HL-60 (cell line): Measurements from ENCODE around the gene SRMS.

Source experiments
- DNase-seq, 2 experiments: peaks; one replicate each; pipeline ENCODE4 v3.0.0-alpha.2; 2010 to 2020; ENCODE audit warnings: low read depth in 1 of 2, low spot score in 1 of 2
- H3K27ac ChIP-seq: fragments of 250-450 bp; sonication (Bioruptor Pico); replicated peaks from 2 replicates; pipeline ENCODE4 v1.5.1; 2020; ENCODE audit warnings: mild to moderate bottlenecking, moderate library complexity
- H3K27me3 ChIP-seq: fragments of 250-450 bp; sonication (Bioruptor Pico); 2 replicates; pipeline ENCODE4 v1.5.1; 2021; ENCODE audit warnings: mild to moderate bottlenecking, moderate library complexity; ENCODE audit not compliant: insufficient read depth, poor library complexity, severe bottlenecking
- H3K4me3 ChIP-seq: replicated peaks from 2 replicates; pipeline ENCODE4 v1.5.1; 2011; ENCODE audit warnings: mild to moderate bottlenecking, control low read depth, low read length; ENCODE audit not compliant: insufficient read depth
- GABPA ChIP-seq: IDR thresholded peaks from 2 replicates; pipeline ENCODE4 v1.6.1; 2012; ENCODE audit warnings: low read depth
- POLR2AphosphoS5 ChIP-seq: IDR thresholded peaks from 2 replicates; pipeline ENCODE4 v1.6.1; 2012; ENCODE audit warnings: low read depth
- SPI1 ChIP-seq: IDR thresholded peaks from 2 replicates; pipeline ENCODE4 v1.6.1; 2012; ENCODE audit warnings: low read depth, mild to moderate bottlenecking, borderline replicate concordance
- TF ChIP-seq, protein P1 (sequence below): IDR thresholded peaks from one replicate; pipeline ENCODE4 v1.5.1; 2011; ENCODE audit warnings: low read length, control low read depth, inconsistent platforms; ENCODE audit not compliant: insufficient read depth
- TF ChIP-seq, protein P2 (sequence below): IDR thresholded peaks from 2 replicates; pipeline ENCODE4 v1.6.1; 2012; ENCODE audit warnings: low read depth; ENCODE audit not compliant: insufficient replicate concordance

SRMS gene

DNA sequence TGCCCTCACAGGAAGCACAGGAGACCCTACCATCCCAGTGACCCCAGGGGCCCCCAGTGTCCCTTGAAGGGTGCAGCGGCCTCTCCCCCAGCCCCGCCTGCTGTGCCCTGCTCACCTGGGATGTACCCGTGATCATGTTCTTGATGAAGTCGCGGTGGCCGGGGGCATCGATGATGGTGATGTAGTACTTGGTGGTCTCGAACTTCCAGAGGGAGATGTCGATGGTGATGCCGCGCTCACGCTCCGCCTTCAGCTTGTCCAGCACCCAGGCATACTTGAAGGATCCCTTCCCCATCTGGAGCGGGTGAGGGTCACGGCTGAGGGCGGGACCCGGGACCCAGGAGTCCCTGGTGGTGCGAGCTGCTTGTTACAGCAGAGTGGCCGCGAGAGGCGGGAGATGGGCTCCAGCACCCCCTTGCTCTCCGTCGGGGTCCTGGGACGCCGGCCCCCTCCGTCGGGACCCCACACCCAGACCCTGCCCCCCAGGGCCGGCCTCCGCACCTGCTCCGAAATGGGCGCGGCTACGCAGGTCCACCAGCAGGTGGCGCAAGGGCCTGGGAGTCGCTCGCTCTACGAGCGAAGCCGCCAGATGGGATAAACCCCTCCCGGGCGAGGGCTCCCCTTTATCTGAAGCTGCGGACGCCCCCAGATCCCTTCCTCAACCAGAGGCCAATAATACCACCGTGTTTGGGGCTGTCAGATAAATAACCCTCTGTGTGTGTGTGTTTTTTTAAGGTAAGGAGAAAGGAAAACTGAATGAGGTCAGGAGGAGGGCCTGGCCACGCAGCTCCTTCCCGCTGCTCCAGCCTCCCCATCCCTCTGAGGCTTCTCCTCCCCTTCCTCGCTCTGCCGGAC lies 51.6 kb downstream of the SRMS start:
- Histone ChIP-seq H3K27ac (no peak overlapping the region), H3K4me3 (no peak overlapping the region), H3K27me3 (peaks cover 25% of the 10 kb centered on the region)
- DNase-seq, result peak; percentile 20 to 49
- TF ChIP-seq, protein P1, sequence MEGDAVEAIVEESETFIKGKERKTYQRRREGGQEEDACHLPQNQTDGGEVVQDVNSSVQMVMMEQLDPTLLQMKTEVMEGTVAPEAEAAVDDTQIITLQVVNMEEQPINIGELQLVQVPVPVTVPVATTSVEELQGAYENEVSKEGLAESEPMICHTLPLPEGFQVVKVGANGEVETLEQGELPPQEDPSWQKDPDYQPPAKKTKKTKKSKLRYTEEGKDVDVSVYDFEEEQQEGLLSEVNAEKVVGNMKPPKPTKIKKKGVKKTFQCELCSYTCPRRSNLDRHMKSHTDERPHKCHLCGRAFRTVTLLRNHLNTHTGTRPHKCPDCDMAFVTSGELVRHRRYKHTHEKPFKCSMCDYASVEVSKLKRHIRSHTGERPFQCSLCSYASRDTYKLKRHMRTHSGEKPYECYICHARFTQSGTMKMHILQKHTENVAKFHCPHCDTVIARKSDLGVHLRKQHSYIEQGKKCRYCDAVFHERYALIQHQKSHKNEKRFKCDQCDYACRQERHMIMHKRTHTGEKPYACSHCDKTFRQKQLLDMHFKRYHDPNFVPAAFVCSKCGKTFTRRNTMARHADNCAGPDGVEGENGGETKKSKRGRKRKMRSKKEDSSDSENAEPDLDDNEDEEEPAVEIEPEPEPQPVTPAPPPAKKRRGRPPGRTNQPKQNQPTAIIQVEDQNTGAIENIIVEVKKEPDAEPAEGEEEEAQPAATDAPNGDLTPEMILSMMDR, result peak; percentile 64
- TF ChIP-seq POLR2AphosphoS5, result no peak
- no peak for TF ChIP-seq GABPA

DNA sequence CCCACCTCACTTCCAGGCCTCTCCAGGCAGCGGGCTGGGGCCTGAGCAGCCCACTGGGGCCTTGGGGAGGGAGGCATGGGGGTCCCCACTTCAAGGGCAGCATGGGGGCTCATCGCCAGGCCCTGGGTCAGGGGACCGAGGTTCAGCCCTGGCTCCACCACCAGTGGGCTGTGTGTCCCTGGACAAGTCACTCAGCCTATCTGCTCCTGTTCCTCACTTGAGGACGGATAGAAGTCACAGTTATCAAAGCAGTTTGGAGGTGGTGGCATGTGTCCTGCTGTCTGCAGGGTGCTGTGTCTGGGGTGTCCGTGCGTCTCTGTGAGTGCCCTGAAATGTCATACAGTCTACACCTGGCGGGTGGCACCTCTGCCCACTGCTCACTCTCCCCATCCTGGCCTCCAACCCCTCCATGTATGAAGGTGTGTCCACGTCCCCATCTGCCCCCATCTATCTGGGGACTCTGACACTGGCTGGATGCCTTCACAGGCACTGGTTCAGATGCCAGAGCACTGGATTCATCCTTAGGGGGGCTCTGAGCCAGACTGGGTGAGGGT lies 52.3 kb downstream of the SRMS start:
- DNase-seq, result no peak
- H3K27me3 ChIP-seq, result peaks cover 25% of the 10 kb centered on the region
- no peak for TF ChIP-seq GABPA
- TF ChIP-seq, protein P2, sequence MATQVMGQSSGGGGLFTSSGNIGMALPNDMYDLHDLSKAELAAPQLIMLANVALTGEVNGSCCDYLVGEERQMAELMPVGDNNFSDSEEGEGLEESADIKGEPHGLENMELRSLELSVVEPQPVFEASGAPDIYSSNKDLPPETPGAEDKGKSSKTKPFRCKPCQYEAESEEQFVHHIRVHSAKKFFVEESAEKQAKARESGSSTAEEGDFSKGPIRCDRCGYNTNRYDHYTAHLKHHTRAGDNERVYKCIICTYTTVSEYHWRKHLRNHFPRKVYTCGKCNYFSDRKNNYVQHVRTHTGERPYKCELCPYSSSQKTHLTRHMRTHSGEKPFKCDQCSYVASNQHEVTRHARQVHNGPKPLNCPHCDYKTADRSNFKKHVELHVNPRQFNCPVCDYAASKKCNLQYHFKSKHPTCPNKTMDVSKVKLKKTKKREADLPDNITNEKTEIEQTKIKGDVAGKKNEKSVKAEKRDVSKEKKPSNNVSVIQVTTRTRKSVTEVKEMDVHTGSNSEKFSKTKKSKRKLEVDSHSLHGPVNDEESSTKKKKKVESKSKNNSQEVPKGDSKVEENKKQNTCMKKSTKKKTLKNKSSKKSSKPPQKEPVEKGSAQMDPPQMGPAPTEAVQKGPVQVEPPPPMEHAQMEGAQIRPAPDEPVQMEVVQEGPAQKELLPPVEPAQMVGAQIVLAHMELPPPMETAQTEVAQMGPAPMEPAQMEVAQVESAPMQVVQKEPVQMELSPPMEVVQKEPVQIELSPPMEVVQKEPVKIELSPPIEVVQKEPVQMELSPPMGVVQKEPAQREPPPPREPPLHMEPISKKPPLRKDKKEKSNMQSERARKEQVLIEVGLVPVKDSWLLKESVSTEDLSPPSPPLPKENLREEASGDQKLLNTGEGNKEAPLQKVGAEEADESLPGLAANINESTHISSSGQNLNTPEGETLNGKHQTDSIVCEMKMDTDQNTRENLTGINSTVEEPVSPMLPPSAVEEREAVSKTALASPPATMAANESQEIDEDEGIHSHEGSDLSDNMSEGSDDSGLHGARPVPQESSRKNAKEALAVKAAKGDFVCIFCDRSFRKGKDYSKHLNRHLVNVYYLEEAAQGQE, result no peak
- no peak for TF ChIP-seq SPI1
- TF ChIP-seq, protein P1, result no peak
- TF ChIP-seq POLR2AphosphoS5, result no peak

GRCh38 chr20:63494420-63495166 lies 53.0 kb downstream of the SRMS start:
- no peak for DNase-seq
- Histone ChIP-seq H3K4me3 (no peak overlapping the region), H3K27ac (no peak overlapping the region), H3K27me3 (peaks cover 21% of the 10 kb centered on the region)
- no peak for TF ChIP-seq SPI1
- TF ChIP-seq, protein P1, result no peak
- TF ChIP-seq, protein P2, result no peak
- no peak for TF ChIP-seq GABPA
- no peak for TF ChIP-seq POLR2AphosphoS5

More for the DNA sequence above, 52.3 kb downstream of the SRMS start:
- H3K4me3 ChIP-seq, result no peak overlapping the region
- no peak overlapping the region for H3K27ac ChIP-seq
